ENCODE results near the gene LBH. TPM values are rescaled to one million over a fixed set of nuclear protein-coding genes. Genes with fewer than 3 reads are reported as not detected.
A peak's percentile ranks its signal among the peaks of the same experiment; 100 is the strongest.
"Not testable (repeated sequence)": the region's sequence is repeated elsewhere in the genome, so short reads cannot be mapped to it uniquely, and the experiment has no call there.

Gene LBH
- total RNA-seq, 4 donors from 2014 or later, result 62.3 to 509 (median 348) TPM

DNA sequence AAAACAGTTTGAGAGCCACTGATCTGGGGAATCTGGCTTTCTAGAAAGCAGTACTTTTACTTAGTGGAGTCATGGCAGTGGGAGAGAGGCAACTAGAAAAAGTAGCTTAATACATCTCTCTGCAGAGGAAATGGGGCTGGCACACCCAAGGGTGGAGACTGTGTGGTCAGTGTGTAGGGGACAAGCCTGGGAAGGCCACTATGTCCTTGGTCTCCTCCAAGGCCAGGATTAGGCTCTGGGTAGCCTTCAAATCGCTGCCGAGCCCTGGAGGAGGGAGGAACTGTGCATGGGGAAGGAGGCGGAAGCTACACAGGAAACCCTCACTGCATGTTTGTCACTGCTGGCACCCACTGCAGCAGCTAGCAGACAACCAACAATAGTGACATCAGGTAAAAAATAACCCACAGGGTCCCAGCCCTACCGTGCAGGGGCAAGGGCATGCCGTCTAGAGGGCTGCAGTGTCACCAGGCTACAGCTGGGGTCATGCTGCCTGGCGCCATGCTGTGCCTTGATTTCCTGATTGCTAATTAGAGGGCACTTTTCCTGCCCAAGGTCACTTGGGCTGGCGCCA, 34.8 kb downstream of the LBH start:
- H3K9me3 ChIP-seq, result peaks cover 0 to 9% (median 0%) of the 10 kb centered on the region in 3 donors
- no peak overlapping the region for H3K4me3 ChIP-seq
- H3K27ac ChIP-seq, result peak overlapping the region in 3 of 4 donors; percentile 22 to 53 (median 50)
- TF ChIP-seq POLR2AphosphoS5 (IDR thresholded peaks at IDR 0.05) (no peak), EP300 (IDR thresholded peaks at IDR 0.05) (no peak), POLR2A (IDR thresholded peaks at IDR 0.05) (no peak)
- TF ChIP-seq, protein P1, sequence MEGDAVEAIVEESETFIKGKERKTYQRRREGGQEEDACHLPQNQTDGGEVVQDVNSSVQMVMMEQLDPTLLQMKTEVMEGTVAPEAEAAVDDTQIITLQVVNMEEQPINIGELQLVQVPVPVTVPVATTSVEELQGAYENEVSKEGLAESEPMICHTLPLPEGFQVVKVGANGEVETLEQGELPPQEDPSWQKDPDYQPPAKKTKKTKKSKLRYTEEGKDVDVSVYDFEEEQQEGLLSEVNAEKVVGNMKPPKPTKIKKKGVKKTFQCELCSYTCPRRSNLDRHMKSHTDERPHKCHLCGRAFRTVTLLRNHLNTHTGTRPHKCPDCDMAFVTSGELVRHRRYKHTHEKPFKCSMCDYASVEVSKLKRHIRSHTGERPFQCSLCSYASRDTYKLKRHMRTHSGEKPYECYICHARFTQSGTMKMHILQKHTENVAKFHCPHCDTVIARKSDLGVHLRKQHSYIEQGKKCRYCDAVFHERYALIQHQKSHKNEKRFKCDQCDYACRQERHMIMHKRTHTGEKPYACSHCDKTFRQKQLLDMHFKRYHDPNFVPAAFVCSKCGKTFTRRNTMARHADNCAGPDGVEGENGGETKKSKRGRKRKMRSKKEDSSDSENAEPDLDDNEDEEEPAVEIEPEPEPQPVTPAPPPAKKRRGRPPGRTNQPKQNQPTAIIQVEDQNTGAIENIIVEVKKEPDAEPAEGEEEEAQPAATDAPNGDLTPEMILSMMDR (IDR thresholded peaks at IDR 0.05), result no peak
- H3K27me3 ChIP-seq, result no peaks in the 10 kb centered on the region
- no peaks in the 10 kb centered on the region for H3K36me3 ChIP-seq
- peak; percentile 41 for ATAC-seq
- H3K4me1 ChIP-seq, result peaks cover 0 to 13% (median 0%) of the 10 kb centered on the region in 3 donors
- WGBS, 2 donors (ENCODE audit: low coverage in 1 of 2), result 66% methylated on average over 6 of the region's 7 CpGs; no CpG with 5 or more reads in 1 of the 2 donors

DNA sequence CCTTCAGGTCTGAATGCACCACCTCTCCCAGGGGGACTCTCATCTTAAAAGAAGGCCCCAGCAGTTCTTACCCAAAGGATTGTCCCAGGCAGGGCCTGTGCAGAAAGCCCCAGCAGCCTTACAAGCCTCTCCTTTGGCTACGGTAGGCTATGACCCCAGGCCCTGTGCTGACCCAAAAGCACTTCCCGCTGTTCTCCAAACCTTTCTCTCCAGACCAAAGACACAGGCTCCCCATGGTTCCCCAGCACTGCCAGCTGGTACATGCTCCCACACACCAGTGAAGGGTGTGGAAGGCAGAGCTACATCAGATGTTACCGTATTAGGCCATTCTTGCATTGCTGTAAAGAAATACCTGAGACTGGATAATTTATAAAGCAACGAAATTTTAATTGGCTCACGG, 35.4 kb downstream of the LBH start:
- ATAC-seq, result no peak
- H3K36me3 ChIP-seq, result no peaks in the 10 kb centered on the region
- peak overlapping the region in 1 of 4 donors; percentile 50 for H3K27ac ChIP-seq
- H3K4me3 ChIP-seq, result no peak overlapping the region
- no peaks in the 10 kb centered on the region for H3K27me3 ChIP-seq
- TF ChIP-seq, protein P1 (IDR thresholded peaks at IDR 0.05), result no peak
- TF ChIP-seq POLR2A (IDR thresholded peaks at IDR 0.05), result no peak
- no peak for TF ChIP-seq EP300 (IDR thresholded peaks at IDR 0.05)
- no peak for TF ChIP-seq POLR2AphosphoS5 (IDR thresholded peaks at IDR 0.05)
- H3K4me1 ChIP-seq, result peaks cover 0 to 13% (median 0%) of the 10 kb centered on the region in 3 donors
- peaks cover 0 to 9% (median 0%) of the 10 kb centered on the region in 3 donors for H3K9me3 ChIP-seq
- 100% methylated on average over 1 of the region's 5 CpGs; no CpG with 5 or more reads in 1 of the 2 donors for WGBS, 2 donors (ENCODE audit: low coverage in 1 of 2)

DNA sequence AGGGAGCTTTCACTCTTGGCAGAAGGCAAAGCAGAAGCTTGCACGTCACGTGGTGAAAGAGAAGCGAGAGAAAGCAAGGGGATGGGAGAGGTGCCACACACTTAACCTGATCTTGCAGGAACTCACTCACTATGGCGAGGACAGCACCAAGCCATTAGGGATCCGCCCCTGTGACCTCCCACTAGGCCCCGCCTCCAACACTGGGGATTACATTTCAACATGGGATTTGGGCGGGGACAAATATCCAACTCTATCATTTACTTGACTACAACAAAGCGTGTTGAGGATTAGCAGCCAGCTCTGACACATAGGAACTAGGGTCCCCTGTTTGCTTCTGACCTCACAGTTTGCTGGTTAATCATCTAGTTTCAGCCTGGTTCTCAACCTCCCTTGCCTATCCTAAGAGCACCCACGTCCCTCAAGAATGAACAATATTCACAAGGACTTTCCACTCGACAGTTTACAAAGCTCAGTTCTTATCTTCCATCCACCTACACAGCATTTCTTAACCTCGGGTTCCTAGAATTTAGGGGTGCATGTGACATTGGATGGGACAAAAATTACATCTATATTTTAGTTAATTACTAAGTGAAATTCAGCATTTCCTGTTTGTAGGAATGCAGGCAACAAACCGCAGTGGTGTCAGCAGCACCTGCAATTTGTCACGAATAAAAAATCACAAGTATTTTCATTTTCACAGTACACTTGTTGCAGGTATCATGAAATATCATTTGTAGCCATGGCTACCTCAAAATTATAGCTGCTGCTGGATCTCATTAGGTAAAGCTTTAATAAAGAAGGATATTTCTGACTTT, 36.0 kb downstream of the LBH start:
- Histone ChIP-seq H3K4me3 (no peak overlapping the region), H3K4me1 (peaks cover 0 to 13% (median 0%) of the 10 kb centered on the region in 3 donors), H3K36me3 (no peaks in the 10 kb centered on the region), H3K27me3 (no peaks in the 10 kb centered on the region), H3K9me3 (peaks cover 0 to 4% (median 0%) of the 10 kb centered on the region in 3 donors), H3K27ac (no peak overlapping the region)
- WGBS, 2 donors (ENCODE audit: low coverage in 1 of 2), result 88 to 93% methylated on average over 8 to 10 of the region's 13 CpGs
- no peak for TF ChIP-seq EP300 (IDR thresholded peaks at IDR 0.05)
- no peak for TF ChIP-seq POLR2AphosphoS5 (IDR thresholded peaks at IDR 0.05)
- no peak for TF ChIP-seq POLR2A (IDR thresholded peaks at IDR 0.05)
- TF ChIP-seq, protein P1 (IDR thresholded peaks at IDR 0.05), result no peak
- no peak for ATAC-seq

DNA sequence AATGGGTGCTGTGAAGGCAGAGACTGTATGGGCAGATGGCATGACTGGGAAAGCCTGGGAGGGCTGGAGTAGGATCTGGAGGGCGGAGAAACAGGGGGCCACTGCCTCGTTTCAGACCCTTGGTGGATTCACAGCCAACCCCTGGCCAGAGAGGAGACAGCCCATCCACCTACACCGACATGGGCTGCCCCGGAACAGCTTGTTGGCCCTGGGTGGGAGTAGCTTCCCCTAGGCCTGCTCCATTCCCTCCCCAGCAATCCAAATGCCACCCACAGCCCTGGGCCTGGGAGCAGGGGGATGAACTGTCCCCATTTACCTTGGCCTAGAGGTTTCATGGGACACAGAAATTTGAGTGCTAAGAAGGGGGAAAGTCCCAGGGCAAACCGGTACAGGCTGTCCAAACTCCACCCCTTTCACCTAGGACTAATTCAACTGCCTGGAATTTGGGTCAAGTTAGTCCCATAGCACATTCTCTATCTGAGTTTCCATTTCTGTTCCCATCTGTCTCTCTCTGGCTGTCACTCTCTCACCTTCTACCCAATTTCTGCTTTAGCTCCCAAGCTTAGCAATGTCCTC, 37.0 kb downstream of the LBH start:
- 79% methylated on average over 3 of the region's 5 CpGs; no CpG with 5 or more reads in 1 of the 2 donors for WGBS, 2 donors (ENCODE audit: low coverage in 1 of 2)
- Histone ChIP-seq H3K4me1 (peaks cover 0 to 21% (median 5%) of the 10 kb centered on the region in 3 donors), H3K27me3 (no peaks in the 10 kb centered on the region), H3K4me3 (no peak overlapping the region), H3K9me3 (no peaks in the 10 kb centered on the region), H3K36me3 (no peaks in the 10 kb centered on the region), H3K27ac (peak overlapping the region in 1 of 4 donors; percentile 10)
- TF ChIP-seq POLR2AphosphoS5 (IDR thresholded peaks at IDR 0.05) (no peak), EP300 (IDR thresholded peaks at IDR 0.05) (no peak)
- TF ChIP-seq, protein P1 (IDR thresholded peaks at IDR 0.05), result no peak
- no peak for ATAC-seq

DNA sequence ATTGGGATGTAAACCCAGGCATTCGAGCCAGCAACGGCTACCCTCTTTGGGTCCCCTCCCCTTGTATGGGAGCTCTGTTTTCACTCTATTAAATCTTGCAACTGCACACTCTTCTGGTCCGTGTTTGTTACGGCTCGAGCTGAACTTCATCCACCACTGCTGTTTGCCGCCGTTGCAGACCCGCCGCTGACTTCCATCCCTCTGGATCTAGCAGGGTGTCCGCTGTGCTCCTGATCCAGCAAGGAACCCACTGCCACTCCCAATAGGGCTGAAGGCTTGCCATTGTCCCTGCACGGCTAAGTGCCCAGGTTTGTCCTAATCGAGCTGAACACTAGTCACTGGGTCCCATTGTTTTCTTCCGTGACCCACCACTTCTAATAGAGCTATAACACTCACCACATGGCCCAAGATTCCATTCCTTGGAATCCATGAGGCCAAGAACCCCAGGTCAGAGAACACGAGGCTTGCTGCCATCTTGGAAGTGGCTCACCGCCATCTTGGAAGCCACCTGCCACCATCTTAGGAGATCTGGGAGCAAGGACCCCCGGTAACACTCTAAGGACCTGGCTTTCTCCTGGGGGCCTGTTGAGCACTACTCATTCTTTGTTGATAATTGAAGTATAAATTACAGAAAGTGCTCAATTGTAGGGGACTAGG, 37.9 kb downstream of the LBH start:
- not testable (repeated sequence) for H3K27ac ChIP-seq, H3K36me3 ChIP-seq, H3K4me3 ChIP-seq, H3K9me3 ChIP-seq, H3K27me3 ChIP-seq, ATAC-seq
- H3K4me1 ChIP-seq, result peaks cover 0 to 23% (median 10%) of the 10 kb centered on the region in 3 donors
- 92 to 94% methylated on average over 8 to 10 of the region's 16 CpGs for WGBS, 2 donors (ENCODE audit: low coverage in 1 of 2)

Measured in gastroesophageal sphincter (tissue), 4 donors.